Fibroblast of the aortic adventitia (primary cell): ENCODE results near the gene ZDHHC12. TPM values are rescaled to one million over a fixed set of nuclear protein-coding genes. Genes with fewer than 3 reads are reported as not detected.

Source experiments
- DNase-seq: peaks from one replicate; pipeline ENCODE4 v3.0.0-alpha.2; 2010; ENCODE audit warnings: low read depth
- H3K4me3 ChIP-seq: 2 replicates; pipeline ENCODE4 v1.5.1; 2011; ENCODE audit warnings: low read depth, mild to moderate bottlenecking, control low read depth, low read length, moderate library complexity
- total RNA-seq: library from RNA; depleted of rRNA; stranded (reverse); fragments of >200 nt; gene quantifications from 2 replicates; pipeline ENCODE4 v1.2.3, GENCODE V29; 2012; ENCODE audit warnings: low replicate concordance
- TF ChIP-seq, protein P1 (sequence below): IDR thresholded peaks from 2 replicates; pipeline ENCODE4 v1.5.1; 2011; ENCODE audit warnings: mild to moderate bottlenecking, low read length, control low read depth, inconsistent platforms; ENCODE audit not compliant: insufficient read depth

Gene ZDHHC12
- total RNA-seq, 1 donor, result 18.9 TPM

- H3K4me3 ChIP-seq, result no peak overlapping the region
- TF ChIP-seq, protein P1, sequence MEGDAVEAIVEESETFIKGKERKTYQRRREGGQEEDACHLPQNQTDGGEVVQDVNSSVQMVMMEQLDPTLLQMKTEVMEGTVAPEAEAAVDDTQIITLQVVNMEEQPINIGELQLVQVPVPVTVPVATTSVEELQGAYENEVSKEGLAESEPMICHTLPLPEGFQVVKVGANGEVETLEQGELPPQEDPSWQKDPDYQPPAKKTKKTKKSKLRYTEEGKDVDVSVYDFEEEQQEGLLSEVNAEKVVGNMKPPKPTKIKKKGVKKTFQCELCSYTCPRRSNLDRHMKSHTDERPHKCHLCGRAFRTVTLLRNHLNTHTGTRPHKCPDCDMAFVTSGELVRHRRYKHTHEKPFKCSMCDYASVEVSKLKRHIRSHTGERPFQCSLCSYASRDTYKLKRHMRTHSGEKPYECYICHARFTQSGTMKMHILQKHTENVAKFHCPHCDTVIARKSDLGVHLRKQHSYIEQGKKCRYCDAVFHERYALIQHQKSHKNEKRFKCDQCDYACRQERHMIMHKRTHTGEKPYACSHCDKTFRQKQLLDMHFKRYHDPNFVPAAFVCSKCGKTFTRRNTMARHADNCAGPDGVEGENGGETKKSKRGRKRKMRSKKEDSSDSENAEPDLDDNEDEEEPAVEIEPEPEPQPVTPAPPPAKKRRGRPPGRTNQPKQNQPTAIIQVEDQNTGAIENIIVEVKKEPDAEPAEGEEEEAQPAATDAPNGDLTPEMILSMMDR, result no peak
- DNase-seq, result no peak
Observed at GRCh38 chr9:128685636-128686489, 38.1 kb downstream of the ZDHHC12 start.

- TF ChIP-seq, protein P1, result no peak
- DNase-seq, result peak; percentile 78
- peak overlapping the region; percentile 86 for H3K4me3 ChIP-seq
Observed at GRCh38 chr9:128684325-128685199, 39.4 kb downstream of the ZDHHC12 start.

DNA sequence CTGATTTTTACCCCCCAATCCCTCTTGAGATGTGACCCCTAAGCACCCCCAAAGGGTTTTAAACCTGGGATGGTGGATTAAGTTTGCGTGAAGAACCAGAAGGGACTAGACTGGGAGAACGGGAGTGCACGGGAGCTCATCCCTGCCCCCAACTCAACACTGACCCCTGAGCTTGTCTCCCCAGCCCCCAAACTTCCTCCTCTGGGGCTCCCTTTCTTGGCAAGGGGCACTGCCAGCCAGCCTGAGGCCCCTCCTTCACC is 39.9 kb downstream of the ZDHHC12 start:
- TF ChIP-seq, protein P1, result no peak
- peak overlapping the region; percentile 86 for H3K4me3 ChIP-seq
- DNase-seq, result no peak

GRCh38 chr9:128683340-128684064 is 40.4 kb downstream of the ZDHHC12 start:
- H3K4me3 ChIP-seq, result peak overlapping the region; percentile 86
- peak; percentile 56 for DNase-seq
- TF ChIP-seq, protein P1, result no peak

GRCh38 chr9:128677794-128678193 is 46.1 kb downstream of the ZDHHC12 start:
- no peak overlapping the region for H3K4me3 ChIP-seq
- DNase-seq, result no peak
- TF ChIP-seq, protein P1, result no peak

DNA sequence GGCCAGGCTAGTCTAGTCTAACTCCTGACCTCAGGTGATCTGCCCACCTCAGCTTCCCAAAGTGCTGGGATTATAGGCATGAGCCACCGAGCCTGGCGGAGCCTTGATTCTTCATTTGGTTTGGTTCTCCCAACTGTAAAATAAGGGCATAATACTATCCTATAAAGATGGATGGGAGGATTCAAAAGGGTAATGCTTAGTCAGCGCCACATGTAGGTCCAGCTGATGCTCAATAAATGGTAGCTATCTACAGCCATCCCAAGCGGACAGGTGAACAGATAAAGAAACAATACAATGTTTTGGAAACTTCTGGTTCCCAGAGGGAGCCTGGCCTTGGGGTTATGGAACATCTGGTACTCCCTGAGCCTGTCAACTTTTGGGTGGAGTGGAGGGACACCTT is 48.5 kb downstream of the ZDHHC12 start:
- H3K4me3 ChIP-seq, result no peak overlapping the region
- TF ChIP-seq, protein P1, result no peak
- no peak for DNase-seq
